CD4-positive, alpha-beta memory T cell (primary cell): ENCODE measurements around the gene VWA5A. TPM values are rescaled to one million over a fixed set of nuclear protein-coding genes. Genes with fewer than 3 reads are reported as not detected.

Experiments used
- CTCF ChIA-PET: fragments of 350-600 bp; sonication (Branson Sonifier 250); formaldehyde crosslinking; loops from one replicate; lab custom pipeline; 2021; ENCODE audit warnings: inconsistent platforms; ENCODE audit not compliant: partially characterized antibody; lab: Charles Lee
- POLR2A ChIA-PET: fragments of 350-600 bp; sonication (Branson Sonifier 250); formaldehyde crosslinking; loops from one replicate; lab custom pipeline; 2021; ENCODE audit not compliant: partially characterized antibody; lab: Charles Lee
- DNase-seq, 5 donors: peaks; one replicate each; pipeline versions ENCODE4 v3.0.0 to v3.0.0-alpha.2; 2020 to 2022; ENCODE audit warnings: mixed read lengths in 1 of 5
- H3K27ac ChIP-seq: one replicate; pipeline ENCODE4 v1.7.0; 2013; ENCODE audit warnings: low read depth, low read length
- H3K27me3 ChIP-seq: 2 replicates; pipeline ENCODE4 v1.7.0; 2013; ENCODE audit warnings: mild to moderate bottlenecking, low read length, moderate library complexity; ENCODE audit not compliant: insufficient read depth
- H3K36me3 ChIP-seq: 2 replicates; pipeline ENCODE4 v1.7.0; 2013; ENCODE audit warnings: mild to moderate bottlenecking, low read length, moderate library complexity; ENCODE audit not compliant: insufficient read depth
- H3K4me1 ChIP-seq: 2 replicates; pipeline ENCODE4 v1.7.0; 2013; ENCODE audit warnings: mild to moderate bottlenecking, low read length, moderate library complexity; ENCODE audit not compliant: insufficient read depth
- H3K4me3 ChIP-seq, 2 donors: one replicate each; pipeline ENCODE4 v1.7.0; 2013; ENCODE audit warnings: low read length in 2 of 2, mild to moderate bottlenecking in 1 of 2
- H3K9me3 ChIP-seq, 2 donors: one replicate each; pipeline ENCODE4 v1.7.0; 2013; ENCODE audit warnings: low read length in 2 of 2, control low read depth in 1 of 2; ENCODE audit not compliant: control insufficient read depth in 1 of 2
- H3K27ac Mint-ChIP-seq, 7 donors: one replicate each; pipeline ENCODE4 v1.8.0; 2020 to 2021; ENCODE audit warnings: mixed read lengths in 7 of 7, mild to moderate bottlenecking in 6 of 7, inconsistent platforms in 3 of 7, moderate library complexity in 3 of 7
- H3K27me3 Mint-ChIP-seq, 2 donors: one replicate each; pipeline ENCODE4 v1.8.0; 2020 to 2021; ENCODE audit warnings: mixed read lengths in 2 of 2
- H3K36me3 Mint-ChIP-seq, 2 donors: one replicate each; pipeline ENCODE4 v1.8.0; 2020 to 2021; ENCODE audit warnings: mixed read lengths in 2 of 2, inconsistent platforms in 1 of 2, mild to moderate bottlenecking in 1 of 2
- H3K4me1 Mint-ChIP-seq, 4 donors: one replicate each; pipeline ENCODE4 v1.8.0; 2020 to 2021; ENCODE audit warnings: mixed read lengths in 4 of 4, mild to moderate bottlenecking in 1 of 4
- H3K4me3 Mint-ChIP-seq, 8 donors: one replicate each; pipeline ENCODE4 v1.8.0; 2020 to 2021; ENCODE audit warnings: mixed read lengths in 8 of 8, mild to moderate bottlenecking in 7 of 8, moderate library complexity in 6 of 8, inconsistent platforms in 3 of 8
- H3K9me3 Mint-ChIP-seq, 8 donors: one replicate each; pipeline ENCODE4 v1.8.0; 2020 to 2021; ENCODE audit warnings: mixed read lengths in 8 of 8, mild to moderate bottlenecking in 5 of 8, inconsistent platforms in 3 of 8, moderate library complexity in 1 of 8
- intact Hi-C: fragments of 100-400 bp; cut with micrococcal nuclease; formaldehyde crosslinking; loops from one replicate; pipeline ENCODE4 v1.15.1; 2023
- polyA plus RNA-seq, 2 donors: library from polyadenylated mRNA; unstranded; fragments of 300-500 nt; fragmentation: Illumina TruSeq; gene quantifications; one replicate each; pipeline ENCODE4 v1.2.3, GENCODE V29; 2021
- total RNA-seq, 2 experiments: library from RNA; stranded (reverse); gene quantifications; one replicate each; pipeline ENCODE4 v1.2.3, GENCODE V29; 2021

VWA5A gene
- total and polyA plus RNA-seq, 4 experiments from 2014 or later: 6.4 to 12.3 (median 7.7) TPM

- no peak for DNase-seq
- Histone ChIP-seq H3K27ac (no peak overlapping the region), H3K27me3 (no peaks in the 10 kb centered on the region), H3K36me3 (no peaks in the 10 kb centered on the region), H3K4me3 (no peak overlapping the region), H3K9me3 (no peaks in the 10 kb centered on the region), H3K4me1 (no peaks in the 10 kb centered on the region)
- intact Hi-C loops: no loop called here
- H3K27ac Mint-ChIP-seq: no peak overlapping the region
- CTCF ChIA-PET: no interaction called here
- peaks cover 20 to 61% of the 10 kb centered on the region in 2 donors for H3K36me3 Mint-ChIP-seq
- peaks cover 0 to 13% (median 7%) of the 10 kb centered on the region in 8 donors for H3K9me3 Mint-ChIP-seq
- no peak overlapping the region for H3K4me3 Mint-ChIP-seq
- no peaks in the 10 kb centered on the region for H3K4me1 Mint-ChIP-seq
- POLR2A ChIA-PET: no interaction called here
- no peaks in the 10 kb centered on the region for H3K27me3 Mint-ChIP-seq
These were observed 27.8 kb downstream of the VWA5A start for GRCh38 chr11:124143034-124143433.

- ChIA-PET POLR2A (no interaction called here), CTCF (no interaction called here)
- H3K4me1 ChIP-seq: no peaks in the 10 kb centered on the region
- H3K27me3 ChIP-seq: no peaks in the 10 kb centered on the region
- H3K27ac ChIP-seq: no peak overlapping the region
- no peaks in the 10 kb centered on the region for H3K9me3 ChIP-seq
- Mint-ChIP-seq H3K27ac (no peak overlapping the region), H3K4me1 (no peaks in the 10 kb centered on the region), H3K9me3 (peaks cover 0 to 2% (median 0%) of the 10 kb centered on the region in 8 donors), H3K27me3 (no peaks in the 10 kb centered on the region), H3K36me3 (peaks cover 2 to 20% of the 10 kb centered on the region in 2 donors), H3K4me3 (no peak overlapping the region)
- H3K4me3 ChIP-seq: no peak overlapping the region
- no peaks in the 10 kb centered on the region for H3K36me3 ChIP-seq
- DNase-seq: no peak
- intact Hi-C loops: no loop called here
These were observed 32.7 kb downstream of the VWA5A start for GRCh38 chr11:124147951-124148350.

- Mint-ChIP-seq H3K4me1 (no peaks in the 10 kb centered on the region), H3K27me3 (no peaks in the 10 kb centered on the region), H3K27ac (no peak overlapping the region), H3K4me3 (no peak overlapping the region), H3K9me3 (peaks cover 0 to 2% (median 0%) of the 10 kb centered on the region in 8 donors), H3K36me3 (peaks cover 0 to 9% of the 10 kb centered on the region in 2 donors)
- no peaks in the 10 kb centered on the region for H3K36me3 ChIP-seq
- ChIA-PET POLR2A (no interaction called here), CTCF (no interaction called here)
- intact Hi-C loops: no loop called here
- H3K9me3 ChIP-seq: no peaks in the 10 kb centered on the region
- no peak overlapping the region for H3K27ac ChIP-seq
- no peaks in the 10 kb centered on the region for H3K27me3 ChIP-seq
- no peak overlapping the region for H3K4me3 ChIP-seq
- no peak for DNase-seq
- no peaks in the 10 kb centered on the region for H3K4me1 ChIP-seq
These were observed 35.4 kb downstream of the VWA5A start for GRCh38 chr11:124150684-124151083.

- Histone ChIP-seq H3K9me3 (no peaks in the 10 kb centered on the region), H3K27me3 (no peaks in the 10 kb centered on the region), H3K27ac (no peak overlapping the region), H3K36me3 (no peaks in the 10 kb centered on the region), H3K4me3 (no peak overlapping the region), H3K4me1 (no peaks in the 10 kb centered on the region)
- H3K4me1 Mint-ChIP-seq: no peaks in the 10 kb centered on the region
- intact Hi-C loops: no loop called here
- no peaks in the 10 kb centered on the region for H3K36me3 Mint-ChIP-seq
- DNase-seq: no peak
- no peak overlapping the region for H3K27ac Mint-ChIP-seq
- H3K27me3 Mint-ChIP-seq: peaks cover 0 to 5% of the 10 kb centered on the region in 2 donors
- ChIA-PET CTCF (no interaction called here), POLR2A (no interaction called here)
- peaks cover 0 to 2% (median 0%) of the 10 kb centered on the region in 8 donors for H3K9me3 Mint-ChIP-seq
- H3K4me3 Mint-ChIP-seq: no peak overlapping the region
These were observed 37.6 kb downstream of the VWA5A start for GRCh38 chr11:124152770-124153407.

- Mint-ChIP-seq H3K4me1 (no peaks in the 10 kb centered on the region), H3K9me3 (peaks cover 0 to 2% (median 0%) of the 10 kb centered on the region in 8 donors), H3K27me3 (peaks cover 0 to 5% of the 10 kb centered on the region in 2 donors), H3K36me3 (no peaks in the 10 kb centered on the region), H3K27ac (no peak overlapping the region), H3K4me3 (no peak overlapping the region)
- ChIA-PET POLR2A (no interaction called here), CTCF (interaction anchor here (1.1 kb wide), 1 partner anchor 85 kb away, joined by 4 read pairs; no protein-coding TSS in a partner anchor)
- Histone ChIP-seq H3K4me3 (no peak overlapping the region), H3K27me3 (no peaks in the 10 kb centered on the region), H3K36me3 (no peaks in the 10 kb centered on the region), H3K4me1 (no peaks in the 10 kb centered on the region), H3K9me3 (no peaks in the 10 kb centered on the region), H3K27ac (no peak overlapping the region)
- DNase-seq: no peak
- intact Hi-C loops: no loop called here
These were observed 38.6 kb downstream of the VWA5A start for GRCh38 chr11:124153821-124154220.

GRCh38 chr11:124159481-124159880 lies 44.2 kb downstream of the VWA5A start:
- Mint-ChIP-seq H3K9me3 (peaks cover 0 to 4% (median 0%) of the 10 kb centered on the region in 8 donors), H3K4me3 (no peak overlapping the region), H3K4me1 (no peaks in the 10 kb centered on the region), H3K27me3 (peaks cover 2 to 13% of the 10 kb centered on the region in 2 donors), H3K27ac (no peak overlapping the region), H3K36me3 (no peaks in the 10 kb centered on the region)
- H3K4me1 ChIP-seq: no peaks in the 10 kb centered on the region
- no peak for DNase-seq
- no peaks in the 10 kb centered on the region for H3K9me3 ChIP-seq
- no peaks in the 10 kb centered on the region for H3K27me3 ChIP-seq
- ChIA-PET CTCF (no interaction called here), POLR2A (no interaction called here)
- intact Hi-C loops: no loop called here
- no peaks in the 10 kb centered on the region for H3K36me3 ChIP-seq
- no peak overlapping the region for H3K27ac ChIP-seq
- H3K4me3 ChIP-seq: no peak overlapping the region

- CTCF ChIA-PET: no interaction called here
- no peak overlapping the region for H3K4me3 ChIP-seq
- H3K27me3 ChIP-seq: no peaks in the 10 kb centered on the region
- no peaks in the 10 kb centered on the region for H3K4me1 ChIP-seq
- no peak overlapping the region for H3K27ac Mint-ChIP-seq
- no peaks in the 10 kb centered on the region for H3K4me1 Mint-ChIP-seq
- no peaks in the 10 kb centered on the region for H3K9me3 ChIP-seq
- no peaks in the 10 kb centered on the region for H3K36me3 Mint-ChIP-seq
- intact Hi-C loops: no loop called here
- H3K27ac ChIP-seq: no peak overlapping the region
- H3K27me3 Mint-ChIP-seq: peaks cover 2 to 12% of the 10 kb centered on the region in 2 donors
- POLR2A ChIA-PET: no interaction called here
- H3K4me3 Mint-ChIP-seq: no peak overlapping the region
- peaks cover 0 to 4% (median 0%) of the 10 kb centered on the region in 8 donors for H3K9me3 Mint-ChIP-seq
- DNase-seq: no peak
- H3K36me3 ChIP-seq: no peaks in the 10 kb centered on the region
These were observed 45.7 kb downstream of the VWA5A start for GRCh38 chr11:124160986-124161385.
